Mucosa of rectum (tissue), 2 donors: ENCODE results near the gene COQ4.

ENCODE experiments used
- H3K27ac ChIP-seq, 2 donors: one replicate each; pipeline ENCODE4 v1.7.0; 2013; ENCODE audit warnings: inconsistent platforms in 2 of 2, low read depth in 2 of 2, low read length in 2 of 2
- H3K27me3 ChIP-seq, 2 donors: one replicate each; pipeline ENCODE4 v1.7.0; 2013; ENCODE audit warnings: low read length in 2 of 2; ENCODE audit not compliant: control insufficient read depth in 2 of 2, insufficient read depth in 2 of 2
- H3K36me3 ChIP-seq, 2 donors: one replicate each; pipeline ENCODE4 v1.7.0; 2013; ENCODE audit warnings: low read length in 2 of 2; ENCODE audit not compliant: control insufficient read depth in 2 of 2, insufficient read depth in 2 of 2
- H3K4me1 ChIP-seq, 2 donors: one replicate each; pipeline ENCODE4 v1.7.0; 2013; ENCODE audit warnings: low read length in 2 of 2, mild to moderate bottlenecking in 1 of 2; ENCODE audit not compliant: control insufficient read depth in 2 of 2, insufficient read depth in 2 of 2
- H3K4me3 ChIP-seq, 2 donors: one replicate each; pipeline ENCODE4 v1.7.0; 2013; ENCODE audit warnings: low read length in 2 of 2
- H3K9ac ChIP-seq, 2 donors: one replicate each; pipeline ENCODE4 v1.7.0; 2013; ENCODE audit warnings: low read length in 2 of 2, low read depth in 1 of 2, mild to moderate bottlenecking in 1 of 2
- H3K9me3 ChIP-seq, 2 donors: one replicate each; pipeline ENCODE4 v1.7.0; 2013; ENCODE audit warnings: low read length in 2 of 2; ENCODE audit not compliant: control insufficient read depth in 2 of 2
- donor health status: healthy.
- donor health status: Normal muscosa, but diverticular disease.

Gene COQ4

GRCh38 chr9:128304136-128304970 lies 18.3 kb upstream of the COQ4 start:
- Histone ChIP-seq H3K36me3 (peaks cover 3 to 4% of the 10 kb centered on the region in 2 donors), H3K4me1 (peaks cover 0 to 3% of the 10 kb centered on the region in 2 donors), H3K9me3 (no peaks in the 10 kb centered on the region), H3K27me3 (no peaks in the 10 kb centered on the region), H3K9ac (no peak overlapping the region), H3K4me3 (no peak overlapping the region), H3K27ac (no peak overlapping the region)

GRCh38 chr9:128304971-128305288 lies 17.7 kb upstream of the COQ4 start:
- Histone ChIP-seq H3K9me3 (no peaks in the 10 kb centered on the region), H3K27me3 (no peaks in the 10 kb centered on the region), H3K27ac (no peak overlapping the region), H3K4me1 (peaks cover 0 to 3% of the 10 kb centered on the region in 2 donors), H3K9ac (no peak overlapping the region), H3K4me3 (no peak overlapping the region), H3K36me3 (peaks cover 9% of the 10 kb centered on the region in 2 donors)

- no peak overlapping the region for H3K9ac ChIP-seq
- peaks cover 22 to 28% of the 10 kb centered on the region in 2 donors for H3K36me3 ChIP-seq
Observed at GRCh38 chr9:128309551-128309950, 13.1 kb upstream of the COQ4 start.

GRCh38 chr9:128310461-128310860 lies 12.2 kb upstream of the COQ4 start:
- H3K9ac ChIP-seq = no peak overlapping the region
- H3K27me3 ChIP-seq = no peaks in the 10 kb centered on the region
- no peak overlapping the region for H3K4me3 ChIP-seq
- H3K4me1 ChIP-seq = no peaks in the 10 kb centered on the region
- H3K36me3 ChIP-seq = peaks cover 22 to 35% of the 10 kb centered on the region in 2 donors
- H3K9me3 ChIP-seq = no peaks in the 10 kb centered on the region
- H3K27ac ChIP-seq = no peak overlapping the region

More at GRCh38 chr9:128309551-128309950, 13.1 kb upstream of the COQ4 start:
- no peaks in the 10 kb centered on the region for H3K27me3 ChIP-seq
- no peaks in the 10 kb centered on the region for H3K9me3 ChIP-seq
- no peak overlapping the region for H3K27ac ChIP-seq
- peaks cover 0 to 3% of the 10 kb centered on the region in 2 donors for H3K4me1 ChIP-seq
- H3K4me3 ChIP-seq = no peak overlapping the region

GRCh38 chr9:128314697-128315096 lies 7.9 kb upstream of the COQ4 start:
- no peaks in the 10 kb centered on the region for H3K9me3 ChIP-seq
- H3K36me3 ChIP-seq = peaks cover 23 to 49% of the 10 kb centered on the region in 2 donors
- H3K9ac ChIP-seq = no peak overlapping the region
- H3K4me1 ChIP-seq = no peaks in the 10 kb centered on the region
- H3K27ac ChIP-seq = no peak overlapping the region
- no peak overlapping the region for H3K4me3 ChIP-seq
- H3K27me3 ChIP-seq = no peaks in the 10 kb centered on the region

GRCh38 chr9:128316421-128316820 lies 6.2 kb upstream of the COQ4 start:
- H3K4me1 ChIP-seq = peaks cover 0 to 2% of the 10 kb centered on the region in 2 donors
- H3K27me3 ChIP-seq = no peaks in the 10 kb centered on the region
- no peak overlapping the region for H3K27ac ChIP-seq
- H3K9me3 ChIP-seq = no peaks in the 10 kb centered on the region
- H3K36me3 ChIP-seq = peaks cover 9 to 36% of the 10 kb centered on the region in 2 donors
- H3K9ac ChIP-seq = no peak overlapping the region
- H3K4me3 ChIP-seq = no peak overlapping the region

GRCh38 chr9:128317629-128318028 lies 5.0 kb upstream of the COQ4 start:
- peaks cover 0 to 9% of the 10 kb centered on the region in 2 donors for H3K4me1 ChIP-seq
- H3K27ac ChIP-seq = no peak overlapping the region
- H3K36me3 ChIP-seq = peaks cover 8 to 34% of the 10 kb centered on the region in 2 donors
- H3K9ac ChIP-seq = no peak overlapping the region
- H3K27me3 ChIP-seq = no peaks in the 10 kb centered on the region
- no peak overlapping the region for H3K4me3 ChIP-seq
- no peaks in the 10 kb centered on the region for H3K9me3 ChIP-seq

GRCh38 chr9:128321343-128321742 lies 1.3 kb upstream of the COQ4 start:
- Histone ChIP-seq H3K27ac (no peak overlapping the region), H3K4me3 (peak overlapping the region; percentile 99), H3K9ac (no peak overlapping the region), H3K27me3 (no peaks in the 10 kb centered on the region), H3K4me1 (peaks cover 8 to 20% of the 10 kb centered on the region in 2 donors), H3K9me3 (no peaks in the 10 kb centered on the region), H3K36me3 (peaks cover 19 to 28% of the 10 kb centered on the region in 2 donors)

GRCh38 chr9:128321879-128322403 lies 698 bp upstream of the COQ4 start:
- Histone ChIP-seq H3K27ac (peak overlapping the region in 1 of 2 donors; percentile 93), H3K4me1 (peaks cover 8 to 20% of the 10 kb centered on the region in 2 donors), H3K4me3 (peak overlapping the region; percentile 99), H3K9me3 (no peaks in the 10 kb centered on the region), H3K9ac (peak overlapping the region; percentile 85), H3K27me3 (no peaks in the 10 kb centered on the region), H3K36me3 (peaks cover 17 to 22% of the 10 kb centered on the region in 2 donors)

- H3K9ac ChIP-seq = peak overlapping the region; percentile 85
- H3K27ac ChIP-seq = peak overlapping the region; percentile 93 to 96
- peaks cover 14 to 23% of the 10 kb centered on the region in 2 donors for H3K36me3 ChIP-seq
- H3K27me3 ChIP-seq = no peaks in the 10 kb centered on the region
- H3K9me3 ChIP-seq = no peaks in the 10 kb centered on the region
- peak overlapping the region; percentile 99 for H3K4me3 ChIP-seq
- H3K4me1 ChIP-seq = peaks cover 8 to 20% of the 10 kb centered on the region in 2 donors
Observed at GRCh38 chr9:128323212-128323730, 632 bp downstream of the COQ4 start.
